Urinary bladder (tissue), 4 donors: ENCODE results near the gene SF1. TPM values are rescaled to one million over a fixed set of nuclear protein-coding genes. Genes with fewer than 3 reads are reported as not detected.
A peak's percentile ranks its signal among the peaks of the same experiment; 100 is the strongest.

Experiments used
- DNase-seq: peaks from one replicate; pipeline ENCODE4 v3.0.0-alpha.2; 2015; ENCODE audit errors: extremely low spot score
- H3K27ac ChIP-seq: one replicate; pipeline ENCODE4 v1.5.1; 2013; ENCODE audit warnings: low read depth, mild to moderate bottlenecking, moderate library complexity
- H3K36me3 ChIP-seq: one replicate; pipeline ENCODE4 v1.6.1; 2013; ENCODE audit warnings: mild to moderate bottlenecking, moderate library complexity; ENCODE audit not compliant: insufficient read depth
- H3K4me1 ChIP-seq: one replicate; pipeline ENCODE4 v1.6.1; 2013; ENCODE audit warnings: mild to moderate bottlenecking, moderate library complexity; ENCODE audit not compliant: insufficient read depth
- H3K4me3 ChIP-seq: one replicate; pipeline ENCODE4 v1.5.1; 2013; ENCODE audit warnings: low read depth, low read length
- WGBS: extraction: QIAGEN DNeasy Blood & Tissue Kit; methylation state at CpG from one replicate; pipeline ENCODE4 v1.1.7; 2013; 5-methylcytosine and 5-hydroxymethylcytosine counted together
- polyA plus RNA-seq: library from polyadenylated mRNA; stranded (reverse); fragments of 200-250 nt; gene quantifications from one replicate; pipeline ENCODE4 v1.2.3, GENCODE V29; 2013
- total RNA-seq: library from RNA; depleted of rRNA; stranded (reverse); fragments of >200 nt; gene quantifications from one replicate; pipeline ENCODE4 v1.2.3, GENCODE V29; 2014
- donor health status: healthy with polysubstance abuse.
- donor health status: healthy.

The SF1 gene
- total and polyA plus RNA-seq, 2 donors = 111 to 115 TPM

DNA sequence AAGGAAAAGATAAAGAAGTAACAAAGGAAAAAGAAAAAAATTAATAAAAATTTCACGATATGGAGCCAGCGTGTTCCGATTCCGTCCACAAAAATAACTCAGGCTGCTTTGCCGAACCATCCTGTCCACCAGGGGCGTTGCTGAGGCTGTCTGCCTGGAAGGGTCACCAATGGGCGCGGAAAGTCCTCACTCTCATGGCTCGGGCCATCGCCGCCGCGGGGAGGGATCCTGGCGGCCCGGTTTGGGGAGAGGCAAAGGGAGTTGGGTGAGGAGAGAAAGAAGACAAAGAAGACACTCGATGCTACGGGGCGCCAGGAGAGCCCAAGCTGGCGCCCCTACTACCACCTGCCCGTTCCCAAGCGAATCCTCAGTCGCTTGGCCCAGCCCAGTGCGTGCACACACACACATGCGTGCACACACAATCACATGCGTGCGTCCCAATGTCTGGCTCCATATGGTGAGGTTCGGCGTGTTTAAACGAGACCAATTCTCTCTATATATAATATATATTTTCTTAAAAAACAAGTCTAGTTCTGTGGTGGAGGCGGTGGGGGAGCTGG lies 13.0 kb downstream of the SF1 start:
- DNase-seq = no peak
- Histone ChIP-seq H3K27ac (no peak overlapping the region), H3K4me1 (no peaks in the 10 kb centered on the region), H3K4me3 (no peak overlapping the region), H3K36me3 (peaks cover 23% of the 10 kb centered on the region)
- 88% methylated on average over 30 of the region's 30 CpGs for WGBS

DNA sequence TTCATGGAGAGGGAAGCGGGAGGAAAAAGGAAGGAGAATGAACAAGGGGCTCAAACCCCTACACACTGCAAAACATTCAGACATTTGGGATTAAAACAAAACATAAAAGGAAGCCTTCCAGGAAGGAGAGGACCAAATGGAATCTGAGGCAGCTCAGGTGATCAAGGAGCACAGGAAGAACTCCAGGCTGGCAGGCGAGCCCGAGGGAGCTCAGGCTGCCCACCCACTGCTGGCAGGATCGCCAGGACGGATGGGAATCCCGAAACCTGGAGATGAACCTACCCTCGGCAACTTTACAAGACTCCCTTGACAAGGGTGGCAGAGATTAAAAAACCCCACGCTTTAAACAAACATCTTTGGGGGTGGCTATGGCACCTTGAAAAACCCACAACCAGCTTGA lies 13.6 kb downstream of the SF1 start:
- H3K36me3 ChIP-seq = peaks cover 20% of the 10 kb centered on the region
- H3K4me3 ChIP-seq = no peak overlapping the region
- no peaks in the 10 kb centered on the region for H3K4me1 ChIP-seq
- 81% methylated on average over 8 of the region's 8 CpGs for WGBS
- no peak overlapping the region for H3K27ac ChIP-seq
- no peak for DNase-seq

DNA sequence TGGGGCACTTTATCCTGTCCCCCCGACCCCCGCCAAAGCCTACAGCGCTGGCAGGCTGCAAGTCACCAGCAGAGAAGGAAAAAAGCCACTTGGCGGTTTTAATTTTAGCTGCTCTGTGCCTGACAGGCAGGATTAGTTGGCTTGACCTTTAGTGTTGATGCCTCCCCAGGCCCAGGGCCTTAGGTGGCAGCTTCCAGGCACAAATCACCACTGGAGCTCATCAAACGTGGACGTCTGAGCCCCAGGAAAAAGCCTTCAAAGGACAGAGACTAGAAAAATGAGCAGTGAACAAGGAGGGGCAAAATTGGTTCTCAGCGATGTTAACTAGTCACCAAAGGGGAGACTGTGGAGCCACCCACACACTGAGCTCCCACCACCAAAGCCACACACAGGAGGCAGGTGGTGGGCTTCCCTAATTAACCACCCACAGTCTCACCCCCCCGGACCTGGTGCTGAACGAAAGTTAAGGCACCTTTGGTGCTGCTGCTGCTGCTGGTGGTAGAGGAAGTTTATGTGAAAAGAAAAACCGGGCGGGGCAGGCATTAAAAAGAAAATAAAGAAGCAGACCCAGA lies 14.2 kb downstream of the SF1 start:
- Histone ChIP-seq H3K27ac (no peak overlapping the region), H3K4me1 (no peaks in the 10 kb centered on the region), H3K36me3 (peaks cover 20% of the 10 kb centered on the region), H3K4me3 (no peak overlapping the region)
- WGBS = 52% methylated on average over 11 of the region's 11 CpGs
- no peak for DNase-seq

DNA sequence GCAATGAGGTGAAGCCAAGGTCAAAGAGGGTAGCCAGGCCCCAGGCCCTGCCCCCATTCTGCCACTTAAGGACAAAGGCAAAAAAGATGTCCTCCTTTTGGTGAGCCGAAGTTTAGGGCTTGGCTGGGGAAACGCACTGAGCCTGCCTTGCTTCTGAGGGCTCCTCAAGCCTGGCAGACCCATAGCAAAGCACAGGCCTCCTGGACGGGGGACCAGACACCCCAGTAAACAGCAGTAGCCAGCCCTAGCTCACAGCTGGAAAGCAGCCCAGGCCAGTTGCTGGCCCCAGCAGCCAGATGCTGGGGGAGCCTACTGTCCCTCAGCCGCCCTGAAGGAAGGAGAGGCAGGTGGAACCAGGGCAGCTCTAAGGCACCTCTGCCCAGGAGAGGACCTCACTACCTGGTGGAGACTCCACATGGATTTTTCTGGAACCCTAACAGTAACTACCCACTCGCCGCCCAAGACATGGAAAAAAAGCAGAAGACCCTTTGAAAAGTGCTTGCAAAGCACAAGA lies 14.8 kb downstream of the SF1 start:
- H3K4me3 ChIP-seq = no peak overlapping the region
- H3K36me3 ChIP-seq = peaks cover 17% of the 10 kb centered on the region
- no peak for DNase-seq
- no peaks in the 10 kb centered on the region for H3K4me1 ChIP-seq
- 48% methylated on average over 6 of the region's 6 CpGs for WGBS
- no peak overlapping the region for H3K27ac ChIP-seq

DNA sequence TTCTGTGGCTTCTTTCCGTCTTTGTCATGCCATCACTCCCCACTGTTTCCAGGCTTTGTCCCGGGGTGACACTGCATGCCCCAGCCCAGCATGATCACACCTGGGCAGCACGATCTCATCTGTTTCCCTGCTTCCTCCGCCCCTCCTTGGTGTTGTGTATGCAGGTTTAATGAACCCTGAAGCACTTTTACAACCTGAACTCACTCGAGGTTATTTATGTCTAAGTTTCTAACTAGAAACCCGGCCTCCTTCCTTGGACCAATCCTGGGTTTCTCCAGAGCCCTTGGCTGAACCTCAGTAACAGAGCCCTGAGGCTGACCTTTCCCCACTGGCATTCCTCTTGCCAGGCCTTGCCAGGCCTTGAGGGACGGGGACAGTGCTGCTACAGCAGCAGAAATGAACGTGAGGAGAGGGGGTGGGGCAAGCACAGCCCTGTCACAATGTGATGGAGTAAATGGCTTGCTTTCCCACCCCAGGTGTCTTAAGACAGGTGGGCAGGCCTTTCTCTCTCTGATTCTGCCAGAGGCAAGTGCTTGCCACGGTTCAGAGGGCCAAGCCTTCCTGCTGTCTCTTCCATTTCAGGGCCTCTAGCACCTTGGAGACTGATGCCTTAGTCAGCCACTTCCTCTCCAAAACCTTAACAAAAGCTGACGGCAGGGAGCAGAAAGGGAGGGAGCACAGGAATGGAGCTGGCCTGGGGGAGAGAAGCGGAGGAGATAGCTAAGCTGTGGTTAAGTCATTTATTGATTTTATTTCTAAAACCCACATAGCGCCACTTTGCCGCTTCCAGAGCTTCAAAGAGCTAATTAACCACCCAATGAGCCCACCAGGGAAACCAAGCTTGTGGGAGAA lies 15.4 kb downstream of the SF1 start:
- Histone ChIP-seq H3K27ac (no peak overlapping the region), H3K4me1 (no peaks in the 10 kb centered on the region), H3K36me3 (peaks cover 12% of the 10 kb centered on the region), H3K4me3 (no peak overlapping the region)
- WGBS = 45% methylated on average over 13 of the region's 13 CpGs
- DNase-seq = no peak

DNA sequence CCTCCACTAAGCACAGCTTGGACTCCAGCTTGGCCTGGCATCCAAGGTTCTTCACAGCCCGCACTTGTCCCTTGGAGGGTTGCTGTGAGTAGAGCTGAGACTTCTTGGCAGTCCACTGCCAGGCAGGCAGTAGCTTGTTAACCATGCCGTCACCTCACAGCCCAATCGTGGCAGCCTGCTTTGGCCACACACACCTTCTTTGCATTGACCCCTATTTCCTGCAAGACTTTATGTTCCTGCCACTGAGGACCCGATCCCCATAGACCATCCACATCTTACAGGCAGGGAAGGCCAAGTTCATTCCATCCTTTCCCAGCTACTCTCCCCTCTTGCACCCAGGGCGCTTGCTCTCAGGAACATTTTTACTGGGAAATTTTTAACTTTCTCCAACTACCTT lies 16.1 kb downstream of the SF1 start:
- Histone ChIP-seq H3K4me1 (no peaks in the 10 kb centered on the region), H3K36me3 (peaks cover 7% of the 10 kb centered on the region), H3K27ac (no peak overlapping the region), H3K4me3 (no peak overlapping the region)
- WGBS = 62% methylated on average over 5 of the region's 5 CpGs
- DNase-seq = no peak

DNA sequence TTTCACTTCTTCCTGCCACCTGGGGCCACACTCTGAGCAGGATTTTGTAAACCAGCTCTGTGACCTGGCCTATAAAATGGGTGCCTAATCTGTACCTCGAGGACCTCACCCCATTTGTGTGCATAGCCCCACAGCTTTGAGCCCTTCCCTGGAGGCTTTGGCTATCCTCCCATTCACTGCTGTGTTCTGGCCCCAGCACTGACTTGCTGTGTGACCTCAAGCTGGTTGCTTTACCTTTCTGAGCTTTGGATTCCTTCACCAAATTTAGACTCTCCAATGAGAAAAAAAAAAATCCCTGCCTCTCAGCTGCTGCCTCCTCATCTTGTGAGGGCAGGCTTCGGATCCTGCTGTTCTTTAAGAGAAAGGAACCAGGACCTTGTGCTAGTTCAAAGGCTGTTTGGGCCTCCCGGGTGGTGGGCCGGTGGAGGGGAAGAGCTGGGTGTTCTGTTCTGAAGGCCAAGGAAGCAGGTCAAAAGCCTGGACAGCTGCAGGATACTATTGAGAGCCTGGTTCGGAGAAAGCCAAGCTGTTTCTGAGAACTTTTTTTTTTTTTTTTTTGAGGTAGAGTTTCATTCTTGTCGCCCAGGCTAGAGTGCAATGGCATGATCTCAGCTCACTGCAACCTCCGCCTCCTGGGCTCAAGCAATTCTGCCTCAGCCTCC lies 17.5 kb downstream of the SF1 start:
- Histone ChIP-seq H3K4me3 (no peak overlapping the region), H3K27ac (no peak overlapping the region), H3K4me1 (no peaks in the 10 kb centered on the region), H3K36me3 (peaks cover 6% of the 10 kb centered on the region)
- no peak for DNase-seq
- 47% methylated on average over 7 of the region's 7 CpGs for WGBS

DNA sequence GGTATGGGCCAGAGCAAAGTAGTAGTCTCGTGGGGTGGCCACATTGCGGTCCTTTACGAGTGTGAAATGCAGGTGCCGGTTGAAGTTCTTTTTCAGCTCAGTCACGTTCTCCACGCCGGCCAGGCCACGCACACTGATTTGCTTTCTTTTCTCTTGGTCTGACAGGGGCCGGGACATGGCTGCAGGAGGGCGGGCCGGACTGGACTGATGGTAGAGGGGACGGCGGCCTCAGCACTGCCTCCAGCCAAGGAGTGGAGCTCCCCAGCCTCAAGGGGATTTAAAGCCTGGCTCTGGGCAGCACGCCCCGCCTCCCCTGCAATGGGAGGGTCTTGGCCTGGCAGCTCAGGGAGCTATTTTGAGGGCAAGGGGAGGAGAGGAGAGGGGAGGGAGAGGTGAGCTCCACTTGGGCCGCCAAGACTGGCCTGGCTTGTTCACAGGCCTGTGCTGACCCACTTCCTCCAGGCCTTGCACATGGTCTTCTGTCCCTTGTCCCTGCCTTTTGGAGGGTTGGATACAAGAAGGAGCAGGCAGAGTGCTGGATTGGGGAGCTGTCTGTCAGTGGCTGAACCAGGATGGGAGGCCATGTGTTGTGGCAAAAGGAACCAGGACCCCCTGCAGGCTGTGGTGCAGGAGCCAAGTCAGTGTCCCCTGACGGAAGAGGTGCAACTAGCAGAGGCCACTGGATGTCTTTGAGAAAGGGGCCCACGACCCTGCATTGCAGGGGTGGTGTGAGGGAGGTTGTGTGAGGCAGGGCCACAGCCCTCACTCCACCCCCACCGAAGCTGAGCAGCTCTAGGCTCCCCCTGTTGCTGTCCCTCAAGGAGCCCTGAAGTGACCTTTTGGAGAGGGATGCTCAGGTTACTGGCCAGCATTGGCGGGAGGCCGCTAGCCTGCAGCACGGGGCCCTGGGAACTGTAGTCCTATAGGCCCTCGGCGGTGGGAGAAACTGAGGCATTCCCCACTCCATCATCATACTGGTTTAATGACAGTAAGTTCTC lies 18.3 kb downstream of the SF1 start, which contains the start of gene PYGM:
TSS of gene PYGM (minus strand) at position 253 of the 998 bp plus-strand sequence. CDS start at position 177, 76 bp downstream.
- DNase-seq = peak; percentile 54
- Histone ChIP-seq H3K4me3 (no peak within 1 kb of the TSS), H3K36me3 (peaks cover 6% of the 10 kb centered on the region), H3K4me1 (no peaks in the 10 kb centered on the region), H3K27ac (peak within 1 kb of the TSS; percentile 43)
- WGBS = 23% methylated on average over 24 of the region's 24 CpGs

DNA sequence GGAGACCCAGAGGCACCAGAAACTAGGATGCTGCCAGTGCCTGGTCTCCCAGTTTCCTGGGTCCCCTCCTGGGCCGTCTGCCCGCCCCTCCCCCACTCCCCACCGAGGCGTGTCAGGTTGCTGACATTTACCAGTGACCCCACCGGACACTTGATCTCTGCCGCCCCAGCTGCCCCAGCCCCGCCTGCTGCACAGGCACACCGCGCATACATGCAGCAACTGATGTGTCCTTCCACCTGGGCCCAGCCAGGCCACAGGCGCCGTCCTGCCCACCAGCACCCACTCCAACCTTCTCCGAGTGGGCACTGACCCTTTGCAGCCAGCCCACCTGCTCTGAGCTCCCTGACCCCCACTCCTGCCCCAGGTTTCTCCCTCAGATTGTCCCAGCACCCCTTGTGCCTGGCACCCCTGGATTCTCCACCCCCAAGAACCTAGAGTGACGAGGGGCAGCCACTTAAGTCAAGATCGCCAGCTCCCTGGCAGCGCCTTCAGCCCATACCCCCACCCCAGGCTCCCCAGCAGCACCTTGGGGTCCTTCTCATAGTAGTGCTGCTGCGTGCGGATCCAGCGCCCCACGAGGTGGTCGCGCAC lies 19.1 kb downstream of the SF1 start:
- no peaks in the 10 kb centered on the region for H3K4me1 ChIP-seq
- peaks cover under 1% of the 10 kb centered on the region for H3K36me3 ChIP-seq
- H3K4me3 ChIP-seq = no peak overlapping the region
- H3K27ac ChIP-seq = peak overlapping the region; percentile 43
- no peak for DNase-seq
- WGBS = 38% methylated on average over 21 of the region's 21 CpGs

DNA sequence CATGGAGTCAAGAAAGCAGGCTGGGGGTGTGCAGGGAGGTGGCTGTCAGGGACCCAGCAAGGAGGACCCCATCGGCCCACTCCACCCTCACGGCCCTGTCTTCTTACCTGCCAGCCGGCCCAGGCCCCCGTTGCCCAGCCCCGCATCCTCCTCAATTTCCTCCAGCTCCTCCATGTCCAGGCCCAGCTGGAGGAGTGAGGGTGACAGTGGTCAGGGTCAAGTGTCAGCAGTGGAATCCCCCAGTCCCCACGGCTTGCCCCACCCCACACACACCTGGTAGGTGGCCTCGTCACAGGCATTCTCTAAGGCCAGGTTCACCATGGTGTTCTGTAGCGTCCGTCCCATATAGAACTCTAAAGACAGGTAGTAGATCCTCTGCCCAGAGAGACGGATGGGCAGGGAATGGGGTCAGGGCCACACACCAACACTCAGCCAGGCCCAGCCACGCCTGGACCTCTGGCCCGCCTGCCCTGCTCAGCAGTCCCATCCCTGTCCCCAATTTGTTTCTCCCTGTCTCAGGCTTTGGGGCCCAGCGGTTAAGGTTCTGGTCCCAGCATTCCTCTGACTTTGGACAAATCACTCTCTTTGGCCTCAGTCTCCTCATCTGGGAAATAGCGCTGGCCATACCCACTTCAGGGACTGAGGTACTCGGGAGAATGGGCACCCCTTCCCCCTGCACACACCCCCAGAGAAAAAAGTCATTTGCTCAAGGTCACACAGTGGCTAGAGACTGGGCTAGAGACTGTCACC lies 19.8 kb downstream of the SF1 start:
- no peaks in the 10 kb centered on the region for H3K36me3 ChIP-seq
- DNase-seq = no peak
- WGBS = 89% methylated on average over 15 of the region's 15 CpGs
- H3K27ac ChIP-seq = no peak overlapping the region
- H3K4me1 ChIP-seq = no peaks in the 10 kb centered on the region
- H3K4me3 ChIP-seq = no peak overlapping the region

DNA sequence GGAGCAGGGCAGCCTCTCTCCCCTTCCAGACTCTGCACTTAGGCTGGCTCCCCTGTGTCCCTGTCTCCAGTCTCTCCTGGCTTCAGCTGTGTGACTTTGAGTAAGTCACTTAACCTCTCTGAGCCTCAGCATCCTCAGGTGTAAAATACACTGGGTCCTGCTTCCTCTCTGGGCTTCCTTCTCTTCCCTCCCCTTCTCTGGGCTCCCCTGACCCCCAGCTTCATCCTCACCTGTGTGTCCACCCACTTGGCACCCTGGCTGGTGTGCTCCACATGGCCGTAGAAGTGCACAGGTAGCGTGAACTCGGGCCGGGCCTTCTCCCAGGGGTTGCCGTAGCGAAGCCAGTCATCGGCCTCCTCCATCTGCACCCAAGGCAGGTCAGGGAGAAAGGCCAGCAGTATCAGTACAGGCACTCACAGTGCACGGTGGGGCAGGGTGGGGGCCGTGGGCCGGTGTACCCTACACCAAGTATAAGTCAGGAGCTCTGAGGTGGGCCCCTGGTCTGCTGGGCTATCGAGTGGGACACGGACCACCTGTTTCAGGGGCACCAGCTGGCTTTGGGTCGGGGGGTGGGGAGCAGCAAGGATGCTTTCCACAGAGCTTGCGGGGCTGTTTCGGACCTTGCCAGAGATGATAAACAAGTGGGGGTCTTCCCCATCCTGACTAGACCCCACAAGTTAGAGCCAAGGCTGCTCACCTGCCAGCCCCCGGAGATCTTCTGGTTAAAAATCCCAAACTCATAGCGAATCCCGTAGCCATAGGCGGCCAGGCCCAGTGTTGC lies 20.6 kb downstream of the SF1 start:
- no peak for DNase-seq

More for the DNA sequence above, 20.6 kb downstream of the SF1 start:
- no peak overlapping the region for H3K27ac ChIP-seq
- H3K36me3 ChIP-seq = no peaks in the 10 kb centered on the region
- H3K4me3 ChIP-seq = no peak overlapping the region
- no peaks in the 10 kb centered on the region for H3K4me1 ChIP-seq
- 87% methylated on average over 19 of the region's 19 CpGs for WGBS
